KMS-11 (cell line): ENCODE data around the gene SNRNP70.

Experiments used
- H2AFZ ChIP-seq: fragments of 200-600 bp; sonication (generic); 2 replicates; pipeline ENCODE4 v1.6.1; 2016; ENCODE audit warnings: antibody characterized with exemption, mixed run types, low read depth
- H3K27ac ChIP-seq: fragments of 200-600 bp; sonication (generic); 2 replicates; pipeline ENCODE4 v1.6.1; 2016; ENCODE audit warnings: mild to moderate bottlenecking, mixed run types
- H3K27me3 ChIP-seq: fragments of 200-600 bp; sonication (generic); 2 replicates; pipeline ENCODE4 v1.6.1; 2017; ENCODE audit warnings: mild to moderate bottlenecking, low read depth, mixed run types, moderate library complexity; ENCODE audit not compliant: insufficient read depth
- H3K36me3 ChIP-seq: fragments of 200-600 bp; sonication (generic); 2 replicates; pipeline ENCODE4 v1.6.1; 2017; ENCODE audit warnings: mild to moderate bottlenecking, mixed run types; ENCODE audit not compliant: insufficient read depth
- H3K4me1 ChIP-seq: fragments of 200-600 bp; sonication (generic); 2 replicates; pipeline ENCODE4 v1.6.1; 2016; ENCODE audit warnings: mild to moderate bottlenecking, low read depth, mixed run types; ENCODE audit not compliant: poor library complexity, severe bottlenecking
- H3K4me2 ChIP-seq: fragments of 200-600 bp; sonication (generic); 2 replicates; pipeline ENCODE4 v1.7.0; 2016; ENCODE audit warnings: mild to moderate bottlenecking, mixed run types
- H3K4me3 ChIP-seq: fragments of 200-600 bp; sonication (generic); IDR thresholded peaks from 2 replicates; pipeline ENCODE4 v1.6.1; 2017; ENCODE audit warnings: low read depth, low read length, mixed read lengths; ENCODE audit not compliant: insufficient read depth
- H3K79me2 ChIP-seq: fragments of 200-600 bp; sonication (generic); 2 replicates; pipeline ENCODE4 v1.6.1; 2016; ENCODE audit warnings: low read depth, mixed run types; ENCODE audit not compliant: insufficient read depth
- H3K9ac ChIP-seq: fragments of 200-600 bp; sonication (generic); 2 replicates; pipeline ENCODE4 v1.6.1; 2016; ENCODE audit warnings: mild to moderate bottlenecking, mixed run types
- H4K20me1 ChIP-seq: fragments of 200-600 bp; sonication (generic); 2 replicates; pipeline ENCODE4 v1.6.1; 2016; ENCODE audit warnings: mild to moderate bottlenecking, mixed run types; ENCODE audit not compliant: insufficient read depth
- CTCF ChIP-seq: fragments of 200-600 bp; sonication (generic); conservative IDR thresholded peaks from 2 replicates; pipeline ENCODE4 v1.6.1; 2017; ENCODE audit warnings: low read depth, mild to moderate bottlenecking, antibody characterized with exemption, low read length, moderate library complexity, mixed read lengths

SNRNP70 gene

GRCh38 chr19:49113762-49114629 lies 28.7 kb downstream of the SNRNP70 start, which contains the start of gene LIN7B:
Gene LIN7B, plus strand, starts transcription at chr19:49114370. Its CDS starts 35 bp downstream, at chr19:49114405.
- Histone ChIP-seq H3K4me2 (peak within 1 kb of the TSS; percentile 99), H3K27ac (no peak within 1 kb of the TSS), H3K27me3 (no peaks in the 10 kb centered on the region), H2AFZ (peak within 1 kb of the TSS; percentile 99), H3K9ac (no peak within 1 kb of the TSS), H3K4me1 (peaks cover 18% of the 10 kb centered on the region), H3K4me3 (no peak within 1 kb of the TSS), H3K36me3 (no peaks in the 10 kb centered on the region), H4K20me1 (no peaks in the 10 kb centered on the region), H3K79me2 (no peaks in the 10 kb centered on the region)
- TF ChIP-seq CTCF, result peak; percentile 46; the same call in 1 of the 2 replicates

- peaks cover 18% of the 10 kb centered on the region for H3K4me1 ChIP-seq
- H3K36me3 ChIP-seq, result no peaks in the 10 kb centered on the region
- no peaks in the 10 kb centered on the region for H3K79me2 ChIP-seq
- H3K4me2 ChIP-seq, result 0 out of 2 replicates have a peak overlapping the region, but pooled peaks have one; percentile 49
- no peak overlapping the region for H3K27ac ChIP-seq
- H3K4me3 ChIP-seq, result no peak overlapping the region
- H4K20me1 ChIP-seq, result no peaks in the 10 kb centered on the region
- peaks cover 3% of the 10 kb centered on the region for H3K27me3 ChIP-seq
- H2AFZ ChIP-seq, result peak overlapping the region; percentile 99
- no peak for TF ChIP-seq CTCF
- no peak overlapping the region for H3K9ac ChIP-seq
These were observed 29.5 kb downstream of the SNRNP70 start for GRCh38 chr19:49114630-49115363.

- TF ChIP-seq CTCF, result no peak
- no peaks in the 10 kb centered on the region for H3K36me3 ChIP-seq
- no peaks in the 10 kb centered on the region for H4K20me1 ChIP-seq
- H3K9ac ChIP-seq, result no peak overlapping the region
- H3K4me3 ChIP-seq, result no peak overlapping the region
- no peak overlapping the region for H3K27ac ChIP-seq
- H3K4me2 ChIP-seq, result no peak overlapping the region
- peaks cover 23% of the 10 kb centered on the region for H3K4me1 ChIP-seq
- H2AFZ ChIP-seq, result no peak overlapping the region
- no peaks in the 10 kb centered on the region for H3K79me2 ChIP-seq
- peaks cover 21% of the 10 kb centered on the region for H3K27me3 ChIP-seq
These were observed 31.3 kb downstream of the SNRNP70 start for GRCh38 chr19:49116544-49116943.

- no peaks in the 10 kb centered on the region for H4K20me1 ChIP-seq
- H3K36me3 ChIP-seq, result no peaks in the 10 kb centered on the region
- H3K4me1 ChIP-seq, result peaks cover 28% of the 10 kb centered on the region
- no peak for TF ChIP-seq CTCF
- no peak overlapping the region for H3K4me3 ChIP-seq
- peak overlapping the region; percentile 70 for H3K27ac ChIP-seq
- H3K27me3 ChIP-seq, result peaks cover 31% of the 10 kb centered on the region
- no peaks in the 10 kb centered on the region for H3K79me2 ChIP-seq
- peak overlapping the region; percentile 67 for H3K4me2 ChIP-seq
- H2AFZ ChIP-seq, result peak overlapping the region; percentile 93
- peak overlapping the region; percentile 95 for H3K9ac ChIP-seq
These were observed 32.7 kb downstream of the SNRNP70 start for GRCh38 chr19:49117677-49118564.
